H1 (cell line): ENCODE measurements around the gene ANKRD29. TPM values are rescaled to one million over a fixed set of nuclear protein-coding genes. Genes with fewer than 3 reads are reported as not detected.

Source experiments
- CHD7 ChIP-seq: fragments of 300-600 bp; sonication (generic); IDR thresholded peaks from 2 replicates; pipeline ENCODE4 v1.7.1; 2012; ENCODE audit warnings: low read length, moderate library complexity, mild to moderate bottlenecking, inconsistent platforms; ENCODE audit not compliant: insufficient replicate concordance
- CREB1 ChIP-seq: IDR thresholded peaks from 2 replicates; pipeline ENCODE4 v1.6.1; 2012; ENCODE audit warnings: inconsistent platforms
- polyA plus RNA-seq, 7 experiments: library from polyadenylated mRNA; depleted of rRNA in 3 of 7; stranded (reverse) in 5 of 7; unstranded in 2 of 7; fragments of >200 nt in 5 of 7; fragments of 200-250 nt in 2 of 7; gene quantifications; 1 replicate in 5 of 7; 2 replicates in 1 of 7; 4 replicates in 1 of 7; pipeline versions ENCODE4 v1.2.1 to v1.2.3, GENCODE V29; 2011 to 2013; ENCODE audit warnings: missing spikeins in 2 of 7, mixed read lengths in 2 of 7
- total RNA-seq: library from RNA; stranded (reverse); fragmentation: NEBNext Ultra II Directional; extraction: Animal tissue kit (Norgen Biotek cat#: 25700); gene quantifications from 2 replicates; pipeline ENCODE4 v1.2.1, GENCODE V29; 2021

Gene ANKRD29
- total and polyA plus RNA-seq, 2 of the 8 experiments (the other 6 are each of a cell fraction or from before 2014, with no cell fraction given) = 3.0 to 7.3 TPM

GRCh38 chr18:23690505-23691068, 27.9 kb upstream of the ANKRD29 start (continued):
- TF ChIP-seq CHD7 (no peak), CREB1 (no peak)
